ENCODE data around the gene ANKUB1.

Gene ANKUB1

DNA sequence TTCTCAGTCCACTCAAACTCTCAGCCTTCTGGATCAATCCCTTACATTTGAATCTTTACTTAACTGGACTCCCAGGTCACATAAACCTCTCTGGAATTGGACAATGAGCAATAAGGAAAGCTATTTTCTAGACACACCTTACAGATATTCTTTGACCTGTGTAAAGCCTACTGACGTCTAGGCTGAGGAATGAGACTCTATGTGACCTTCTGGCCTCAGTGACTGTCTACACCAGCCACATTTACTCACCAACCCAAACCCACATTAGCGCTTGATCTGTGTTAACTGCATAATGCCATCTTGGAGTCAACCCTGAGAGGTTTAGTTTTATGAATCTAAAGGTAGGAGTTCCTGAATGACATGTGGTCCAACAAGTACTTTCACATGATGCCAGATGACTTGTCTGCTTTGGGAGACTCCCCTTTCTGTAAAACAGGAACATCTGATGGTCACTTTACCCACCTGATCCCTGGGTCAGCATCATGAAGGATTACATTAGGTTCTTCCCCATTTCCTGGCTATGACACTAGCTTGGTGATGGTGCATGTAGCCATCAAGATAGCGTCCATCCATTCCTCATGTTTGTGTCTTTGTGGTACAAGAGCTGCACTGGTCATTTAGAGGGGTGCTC is 28.7 kb downstream of the ANKUB1 start:
- DNase-seq (ENCODE audit: low read depth in 2 of 2), result no peak

GRCh38 chr3:149753717-149754116 is 38.6 kb downstream of the ANKUB1 start:
- no peak for DNase-seq (ENCODE audit: low read depth in 2 of 2)

DNA sequence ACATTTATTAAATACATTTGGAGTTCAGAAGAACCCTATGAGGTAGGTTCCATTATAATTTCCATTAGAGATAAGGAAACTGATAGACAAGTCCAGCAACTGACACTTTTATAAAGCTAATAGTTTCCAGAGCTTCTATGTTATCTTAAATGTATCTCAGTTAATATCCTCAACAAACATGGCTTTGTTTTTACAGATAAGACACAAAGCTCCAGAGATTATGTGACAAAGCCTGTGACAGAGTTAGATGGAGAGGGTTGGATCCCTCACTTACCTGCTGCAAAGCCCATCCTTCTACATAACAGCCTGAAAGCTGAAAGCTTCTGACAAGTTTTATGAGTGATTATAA is 39.6 kb downstream of the ANKUB1 start:
- DNase-seq (ENCODE audit: low read depth in 2 of 2), result no peak

- peak; percentile 59 to 62 for DNase-seq (ENCODE audit: low read depth in 2 of 2)
Observed at GRCh38 chr3:149752051-149752787, 40.1 kb downstream of the ANKUB1 start, which contains the start of gene COMMD2. COMMD2 (minus strand) TSS chr3:149752489; CDS start chr3:149752444, 45 bp downstream.

DNA sequence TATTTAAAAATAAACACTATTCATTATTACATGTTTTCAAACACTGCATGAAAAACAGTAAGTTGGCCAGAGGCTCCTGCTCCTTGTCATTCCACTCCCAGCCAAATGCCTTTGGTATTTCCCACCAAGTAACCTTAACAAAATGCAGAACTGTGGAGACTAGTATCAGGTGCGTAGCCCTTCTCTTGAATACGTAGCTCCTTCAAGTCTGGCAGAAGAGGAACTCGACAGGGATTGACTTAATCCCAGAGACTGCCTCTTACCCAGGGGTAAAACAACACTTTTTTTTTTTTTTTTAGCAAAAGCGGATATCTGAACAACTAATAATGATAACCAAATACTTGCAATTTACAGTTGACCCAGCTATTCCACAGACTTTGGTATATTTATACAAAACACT is 40.8 kb downstream of the ANKUB1 start:
- no peak for DNase-seq (ENCODE audit: low read depth in 2 of 2)

DNA sequence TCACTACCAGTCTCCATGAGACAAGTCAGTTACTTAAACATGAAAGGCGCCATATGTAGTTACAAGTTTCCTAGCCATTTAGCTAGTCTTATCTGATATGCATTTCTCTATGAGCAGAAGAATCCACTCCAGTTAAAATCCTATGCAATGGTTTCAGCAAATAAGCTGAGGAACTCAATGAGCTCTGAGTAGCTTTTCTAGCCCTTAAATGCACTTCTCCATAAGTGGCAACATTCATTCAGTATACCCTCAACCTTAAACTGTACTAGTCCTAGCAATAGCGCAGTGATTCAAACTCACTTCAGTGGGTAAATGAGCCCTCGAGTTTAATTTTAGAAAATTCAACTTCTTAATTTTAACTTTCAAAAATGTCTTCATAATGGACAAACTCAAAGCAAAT is 47.7 kb downstream of the ANKUB1 start:
- DNase-seq (ENCODE audit: low read depth in 2 of 2), result no peak

DNA sequence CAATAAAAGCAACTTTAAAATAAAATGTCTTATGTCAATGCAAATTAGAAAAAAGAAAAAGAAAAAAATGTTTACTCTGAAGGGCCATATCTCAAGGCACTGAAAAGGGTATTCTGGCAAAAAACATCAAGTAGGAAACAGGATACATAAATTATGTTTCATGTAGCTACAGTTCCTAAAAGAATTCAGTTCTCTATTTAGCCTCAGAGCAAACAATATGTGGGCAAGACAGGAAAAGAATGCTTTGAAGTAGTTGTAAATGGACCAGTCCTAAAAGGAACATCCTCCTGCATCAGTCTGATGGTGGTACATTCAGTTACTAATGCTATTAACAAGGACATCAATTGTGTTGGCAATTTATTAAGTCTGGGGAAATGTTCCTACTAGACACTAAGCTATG is 48.2 kb downstream of the ANKUB1 start:
- no peak for DNase-seq (ENCODE audit: low read depth in 2 of 2)

- DNase-seq (ENCODE audit: low read depth in 2 of 2), result no peak
Observed at GRCh38 chr3:149739396-149739795, 53.0 kb downstream of the ANKUB1 start.

GRCh38 chr3:149738876-149739275 is 53.5 kb downstream of the ANKUB1 start:
- no peak for DNase-seq (ENCODE audit: low read depth in 2 of 2)

DNA sequence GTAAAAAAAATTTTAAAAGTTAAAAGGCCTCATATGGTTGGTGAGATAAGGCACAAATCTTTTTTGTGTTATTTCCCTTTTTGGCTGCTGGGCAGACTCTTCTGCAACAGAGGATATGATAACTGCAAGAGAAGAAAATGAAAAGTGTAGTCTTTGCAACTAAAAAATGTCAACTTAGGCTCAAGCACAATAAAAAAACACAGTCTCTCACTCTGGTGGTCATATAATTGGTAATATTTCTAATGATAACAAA is 55.5 kb downstream of the ANKUB1 start:
- no peak for DNase-seq (ENCODE audit: low read depth in 2 of 2)

DNA sequence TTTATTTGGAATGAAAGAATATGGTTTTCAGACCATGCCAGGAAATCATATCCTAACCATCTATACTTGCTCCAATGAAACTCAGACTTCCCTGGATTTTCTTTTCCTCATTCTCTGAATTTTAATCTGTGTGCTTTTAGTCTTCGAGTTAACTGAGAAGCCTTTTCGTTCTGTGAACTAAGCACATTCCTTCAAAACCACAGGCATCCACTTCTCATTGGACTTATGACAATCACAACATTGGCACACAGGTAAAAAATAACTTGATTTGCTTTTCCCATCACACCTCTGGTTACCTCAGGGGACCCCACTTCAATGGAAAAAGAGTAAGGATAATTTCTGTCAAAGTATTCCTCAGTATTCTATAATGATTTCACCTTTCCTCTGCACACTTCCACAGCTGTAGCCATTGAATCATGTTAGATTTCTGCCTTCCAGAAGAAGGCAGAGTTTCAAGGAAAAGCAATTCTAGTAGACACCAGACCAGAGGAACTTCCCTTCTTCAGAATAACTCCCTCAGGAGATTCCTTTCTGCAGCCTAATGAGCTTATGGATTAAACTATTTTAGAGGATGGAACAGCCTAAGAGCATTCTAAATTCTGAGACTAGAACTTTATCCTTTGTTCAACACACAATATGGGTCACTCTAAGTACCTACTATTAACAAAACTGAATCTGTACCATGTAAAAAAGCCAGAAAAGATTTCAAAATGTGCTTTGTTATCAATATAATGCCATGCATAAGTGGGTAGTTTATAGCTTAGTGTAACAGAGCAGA is 56.0 kb downstream of the ANKUB1 start:
- peak in 1 of 2 experiments; percentile 40 for DNase-seq (ENCODE audit: low read depth in 2 of 2)

DNA sequence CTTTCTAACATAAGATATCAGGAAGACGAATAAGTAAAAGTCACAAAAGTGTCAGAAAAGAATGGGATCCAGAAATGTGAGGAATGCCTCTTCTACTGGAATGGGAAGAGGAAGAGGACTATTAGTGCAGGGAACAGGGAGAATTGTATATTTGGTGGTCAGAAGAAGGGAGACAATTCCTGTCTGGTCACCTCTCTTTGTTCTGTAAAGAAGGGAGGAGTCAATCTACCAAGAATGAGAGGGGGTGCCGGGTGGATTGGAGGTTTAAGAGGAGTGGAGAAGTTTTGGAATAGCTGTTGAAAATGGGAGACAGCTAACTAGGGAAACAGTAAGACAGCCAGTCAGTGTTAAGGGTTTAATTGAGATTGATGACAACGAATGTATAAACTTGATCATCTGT is 60.1 kb downstream of the ANKUB1 start:
- no peak for DNase-seq (ENCODE audit: low read depth in 2 of 2)

DNA sequence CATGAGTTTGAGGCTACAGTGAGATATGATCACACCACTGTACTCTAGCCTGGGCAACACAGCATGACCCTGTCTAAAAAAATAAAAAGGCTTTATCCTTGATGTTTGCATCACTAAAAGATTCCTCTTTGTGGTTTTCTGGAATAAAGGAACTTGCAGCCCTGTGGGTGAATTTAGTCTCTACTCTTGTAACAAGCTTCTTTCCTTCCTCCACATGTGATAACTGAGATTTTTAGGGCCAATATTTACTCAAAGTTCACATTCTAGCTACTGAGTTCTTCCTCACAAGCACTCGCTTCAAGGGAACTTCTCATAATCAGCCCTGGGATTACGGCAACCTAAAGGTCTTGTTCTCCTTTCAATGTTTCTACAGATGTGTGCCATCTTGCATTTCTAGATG is 64.7 kb downstream of the ANKUB1 start:
- DNase-seq (ENCODE audit: low read depth in 2 of 2), result no peak

- no peak for DNase-seq (ENCODE audit: low read depth in 2 of 2)
Observed at GRCh38 chr3:149726716-149727407, 65.5 kb downstream of the ANKUB1 start.

DNA sequence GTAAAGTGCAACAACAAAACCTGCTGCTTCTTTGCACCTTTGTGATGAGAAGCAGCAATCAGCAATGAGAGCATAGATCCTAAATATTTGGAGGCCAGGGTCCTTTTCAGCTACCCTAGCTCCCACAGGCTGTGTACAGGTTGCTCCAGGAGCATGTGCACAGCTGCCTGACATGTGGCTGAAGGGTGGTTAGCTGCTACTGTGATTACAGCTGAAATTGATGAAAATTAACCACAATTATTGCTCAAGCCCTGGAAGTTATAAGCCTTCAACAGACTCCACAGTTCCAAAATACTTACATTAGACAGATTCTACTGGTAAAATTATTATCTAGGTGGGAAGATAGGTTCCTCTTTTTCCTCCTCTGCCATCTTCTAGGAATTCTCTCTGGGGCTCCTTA is 68.6 kb downstream of the ANKUB1 start:
- no peak for DNase-seq (ENCODE audit: low read depth in 2 of 2)

DNA sequence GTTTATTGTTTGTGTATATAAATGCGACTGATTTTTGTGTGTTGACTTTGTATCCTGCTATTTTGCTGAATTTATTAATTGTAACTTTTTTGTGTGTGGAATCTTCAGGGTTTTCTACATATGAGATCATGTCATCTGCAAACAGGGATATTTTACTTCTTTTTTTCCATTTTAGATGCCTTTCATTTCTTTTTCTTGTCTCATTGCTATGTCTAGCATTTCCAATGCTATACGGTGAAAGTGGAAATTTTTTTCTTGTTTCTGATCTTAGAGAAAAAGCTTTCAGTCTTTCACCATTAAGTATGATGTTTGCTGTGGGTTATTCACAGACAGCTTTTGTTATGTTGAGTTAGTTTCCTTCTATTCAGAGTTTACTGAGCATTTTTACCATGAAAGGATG is 71.4 kb downstream of the ANKUB1 start:
- no peak for DNase-seq (ENCODE audit: low read depth in 2 of 2)

DNA sequence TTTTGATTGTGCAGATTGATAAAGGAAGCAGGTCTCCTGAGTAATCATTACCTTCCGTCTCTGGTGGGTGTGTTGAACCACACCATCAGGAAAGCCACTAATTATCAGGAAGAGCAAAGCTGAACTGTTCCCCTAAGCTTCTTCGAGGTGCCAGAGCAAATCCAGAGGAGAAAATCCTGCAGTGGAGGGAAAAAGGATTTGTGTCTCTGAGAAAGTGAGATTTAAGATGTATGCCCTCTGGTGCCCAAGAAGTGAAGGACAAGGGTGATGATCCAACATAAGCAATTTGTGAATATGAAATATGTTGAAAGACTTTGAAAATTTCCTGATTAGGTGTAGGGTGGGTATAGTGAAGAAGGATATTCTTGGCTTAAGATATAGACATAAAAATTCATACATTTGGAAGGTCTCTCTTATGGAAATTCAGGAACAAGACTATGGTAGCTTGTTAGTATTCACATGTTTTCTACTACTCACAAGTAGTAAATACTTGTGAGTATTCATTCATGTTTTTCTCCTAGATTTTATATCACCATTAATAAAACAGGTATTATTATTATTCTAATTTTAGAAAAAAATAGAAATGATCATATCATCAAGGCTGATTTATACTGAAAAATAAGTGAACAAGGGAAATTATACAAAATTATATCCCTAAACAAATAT is 74.8 kb downstream of the ANKUB1 start:
- DNase-seq (ENCODE audit: low read depth in 2 of 2), result no peak

DNA sequence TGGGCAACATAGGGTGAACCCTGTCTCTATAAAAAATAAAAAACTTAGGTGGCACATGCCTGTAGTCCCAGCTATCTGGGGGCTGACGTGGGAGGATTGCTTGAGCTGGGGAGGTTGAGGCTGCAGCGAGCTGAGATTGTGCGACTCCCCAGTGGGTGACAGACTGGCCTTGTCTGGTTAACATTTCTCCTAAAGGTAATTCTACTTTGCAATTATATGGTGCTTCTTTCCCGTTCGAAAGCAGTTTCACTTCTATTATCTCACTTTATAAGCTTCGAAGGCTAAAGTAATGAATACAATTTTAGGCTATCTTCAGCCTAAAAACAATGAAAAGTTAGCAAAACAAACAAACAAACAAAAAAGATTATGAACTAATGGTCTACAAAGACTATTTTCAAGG is 75.4 kb downstream of the ANKUB1 start:
- DNase-seq (ENCODE audit: low read depth in 2 of 2), result no peak

DNA sequence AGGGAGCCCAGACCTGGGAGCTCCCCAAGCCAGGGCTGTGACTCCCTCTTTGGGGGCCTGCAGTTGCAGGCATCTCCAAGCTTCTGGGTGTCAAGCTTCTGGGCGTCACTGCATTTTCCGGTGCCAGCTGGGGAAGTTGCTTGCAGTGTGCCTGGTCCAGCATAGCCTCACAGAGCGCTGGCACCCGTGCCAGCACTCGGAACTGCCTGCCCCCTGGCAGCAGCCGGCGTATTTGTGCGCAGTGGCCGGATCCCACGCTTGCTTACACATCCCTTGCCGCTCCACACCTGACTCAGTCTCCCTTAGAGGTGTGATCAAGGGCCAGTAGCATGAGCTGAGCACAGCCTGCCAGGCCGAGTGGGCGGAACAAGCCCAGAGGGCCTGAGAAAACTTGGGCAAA is 77.1 kb downstream of the ANKUB1 start:
- DNase-seq (ENCODE audit: low read depth in 2 of 2), result no peak

GRCh38 chr3:149713730-149714654 is 78.4 kb downstream of the ANKUB1 start:
- DNase-seq (ENCODE audit: low read depth in 2 of 2), result no peak

Data from fibroblast of skin of left biceps (primary cell).